ENCODE results near the gene ZNF14. TPM values are rescaled to one million over a fixed set of nuclear protein-coding genes. Genes with fewer than 3 reads are reported as not detected.

ZNF14 gene
- total and polyA plus RNA-seq, 2 of the 13 experiments (the other 11 are each of a cell fraction or from before 2014, with no cell fraction given), result 1.9 to 6.2 TPM

DNA sequence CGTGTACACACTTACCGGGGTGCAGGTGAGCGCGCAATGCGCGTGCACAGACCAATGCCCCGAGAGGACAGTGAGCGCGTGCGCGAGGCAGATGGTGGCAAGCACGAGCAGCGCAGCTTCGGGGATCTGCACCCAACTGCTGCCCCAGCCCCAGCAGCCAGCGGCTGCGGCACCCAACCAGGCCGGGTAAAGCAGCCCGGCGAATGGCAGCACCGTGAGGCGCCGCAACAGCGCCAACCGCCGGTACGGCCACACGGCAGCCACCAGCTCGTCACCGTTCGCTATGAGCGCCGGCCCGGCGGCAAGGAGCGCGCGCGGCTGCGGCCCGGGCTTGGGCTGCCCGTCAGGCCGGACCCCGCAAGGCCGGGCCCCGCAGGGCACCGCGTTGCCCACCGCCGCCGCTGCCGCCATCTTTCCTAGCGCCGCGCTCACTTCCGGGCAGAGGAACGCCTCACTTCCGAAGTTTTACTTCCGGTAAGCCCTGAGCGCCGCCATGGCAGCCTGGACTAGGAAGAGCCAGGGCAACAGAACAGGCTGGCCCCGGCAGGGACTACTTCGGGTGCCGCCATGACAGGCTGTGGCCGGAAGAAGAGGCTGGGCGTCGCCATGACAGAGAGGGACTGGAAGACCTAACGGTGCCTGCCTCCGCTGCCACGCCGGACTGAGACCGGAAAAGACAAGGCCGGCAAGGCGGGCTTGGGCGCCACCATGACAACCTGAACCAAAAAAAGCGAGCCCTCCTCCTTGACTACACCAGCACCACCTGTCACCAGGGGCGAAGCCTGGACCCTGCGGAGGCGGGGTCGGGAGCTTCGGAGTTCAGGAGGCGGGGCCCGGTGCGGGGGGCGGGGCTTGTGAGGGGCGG is 69.4 kb downstream of the ZNF14 start, which contains the start of gene ATP13A1 (continued):
- TF ChIP-seq, protein P1, sequence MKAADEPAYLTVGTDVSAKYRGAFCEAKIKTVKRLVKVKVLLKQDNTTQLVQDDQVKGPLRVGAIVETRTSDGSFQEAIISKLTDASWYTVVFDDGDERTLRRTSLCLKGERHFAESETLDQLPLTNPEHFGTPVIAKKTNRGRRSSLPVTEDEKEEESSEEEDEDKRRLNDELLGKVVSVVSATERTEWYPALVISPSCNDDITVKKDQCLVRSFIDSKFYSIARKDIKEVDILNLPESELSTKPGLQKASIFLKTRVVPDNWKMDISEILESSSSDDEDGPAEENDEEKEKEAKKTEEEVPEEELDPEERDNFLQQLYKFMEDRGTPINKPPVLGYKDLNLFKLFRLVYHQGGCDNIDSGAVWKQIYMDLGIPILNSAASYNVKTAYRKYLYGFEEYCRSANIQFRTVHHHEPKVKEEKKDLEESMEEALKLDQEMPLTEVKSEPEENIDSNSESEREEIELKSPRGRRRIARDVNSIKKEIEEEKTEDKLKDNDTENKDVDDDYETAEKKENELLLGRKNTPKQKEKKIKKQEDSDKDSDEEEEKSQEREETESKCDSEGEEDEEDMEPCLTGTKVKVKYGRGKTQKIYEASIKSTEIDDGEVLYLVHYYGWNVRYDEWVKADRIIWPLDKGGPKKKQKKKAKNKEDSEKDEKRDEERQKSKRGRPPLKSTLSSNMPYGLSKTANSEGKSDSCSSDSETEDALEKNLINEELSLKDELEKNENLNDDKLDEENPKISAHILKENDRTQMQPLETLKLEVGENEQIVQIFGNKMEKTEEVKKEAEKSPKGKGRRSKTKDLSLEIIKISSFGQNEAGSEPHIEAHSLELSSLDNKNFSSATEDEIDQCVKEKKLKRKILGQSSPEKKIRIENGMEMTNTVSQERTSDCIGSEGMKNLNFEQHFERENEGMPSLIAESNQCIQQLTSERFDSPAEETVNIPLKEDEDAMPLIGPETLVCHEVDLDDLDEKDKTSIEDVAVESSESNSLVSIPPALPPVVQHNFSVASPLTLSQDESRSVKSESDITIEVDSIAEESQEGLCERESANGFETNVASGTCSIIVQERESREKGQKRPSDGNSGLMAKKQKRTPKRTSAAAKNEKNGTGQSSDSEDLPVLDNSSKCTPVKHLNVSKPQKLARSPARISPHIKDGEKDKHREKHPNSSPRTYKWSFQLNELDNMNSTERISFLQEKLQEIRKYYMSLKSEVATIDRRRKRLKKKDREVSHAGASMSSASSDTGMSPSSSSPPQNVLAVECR (CRISPR knock-in tag; IDR thresholded peaks at IDR 0.05; ENCODE audit: borderline replicate concordance), result peak; percentile 78; the same call in 1 of the 2 replicates
- no peak for TF ChIP-seq ZBTB42 (CRISPR knock-in tag; IDR thresholded peaks at IDR 0.05)
- 0 out of 2 replicates have a peak, but pooled peaks have one; percentile 18 for TF ChIP-seq ZNF572 (CRISPR knock-in tag; IDR thresholded peaks at IDR 0.05)
- no peak for TF ChIP-seq RARG (CRISPR knock-in tag; IDR thresholded peaks at IDR 0.05; ENCODE audit: low read depth)
- TF ChIP-seq TMF1 (CRISPR knock-in tag; IDR thresholded peaks at IDR 0.05; ENCODE audit: low read depth), result peak; percentile 93
- TF ChIP-seq ZNF317 (CRISPR knock-in tag; IDR thresholded peaks at IDR 0.05), result peak; percentile 28; the same call in 1 of the 2 replicates
- peak; percentile 81 for TF ChIP-seq MYC (CRISPR knock-in tag; IDR thresholded peaks at IDR 0.05; ENCODE audit: borderline replicate concordance)
- TF ChIP-seq DMAP1 (CRISPR knock-in tag; IDR thresholded peaks at IDR 0.05), result peak; percentile 76
- peak; percentile 73 to 84 for TF ChIP-seq POLR2A (IDR thresholded peaks at IDR 0.05; ENCODE audit: insufficient read depth in 1 of 2, low read depth in 2 of 2, low read length in 2 of 2)
- 0 out of 2 replicates have a peak, but pooled peaks have one; percentile 46 for TF ChIP-seq ZNF780A (CRISPR knock-in tag; IDR thresholded peaks at IDR 0.05)
- no peak for TF ChIP-seq HNRNPK (IDR thresholded peaks at IDR 0.05; ENCODE audit: low read depth, low read length, poor library complexity, severe bottlenecking)
- TF ChIP-seq TOPORS (CRISPR knock-in tag; IDR thresholded peaks at IDR 0.05), result peak; percentile 90; the same call in 1 of the 2 replicates
- peak; percentile 58; the same call in 1 of the 2 replicates for TF ChIP-seq ELF3 (CRISPR knock-in tag; IDR thresholded peaks at IDR 0.05)
- no peak for TF ChIP-seq EEA1 (CRISPR knock-in tag; IDR thresholded peaks at IDR 0.05; ENCODE audit: borderline replicate concordance)
- TF ChIP-seq ZNF879 (CRISPR knock-in tag; IDR thresholded peaks at IDR 0.05), result no peak
- TF ChIP-seq, protein P2, sequence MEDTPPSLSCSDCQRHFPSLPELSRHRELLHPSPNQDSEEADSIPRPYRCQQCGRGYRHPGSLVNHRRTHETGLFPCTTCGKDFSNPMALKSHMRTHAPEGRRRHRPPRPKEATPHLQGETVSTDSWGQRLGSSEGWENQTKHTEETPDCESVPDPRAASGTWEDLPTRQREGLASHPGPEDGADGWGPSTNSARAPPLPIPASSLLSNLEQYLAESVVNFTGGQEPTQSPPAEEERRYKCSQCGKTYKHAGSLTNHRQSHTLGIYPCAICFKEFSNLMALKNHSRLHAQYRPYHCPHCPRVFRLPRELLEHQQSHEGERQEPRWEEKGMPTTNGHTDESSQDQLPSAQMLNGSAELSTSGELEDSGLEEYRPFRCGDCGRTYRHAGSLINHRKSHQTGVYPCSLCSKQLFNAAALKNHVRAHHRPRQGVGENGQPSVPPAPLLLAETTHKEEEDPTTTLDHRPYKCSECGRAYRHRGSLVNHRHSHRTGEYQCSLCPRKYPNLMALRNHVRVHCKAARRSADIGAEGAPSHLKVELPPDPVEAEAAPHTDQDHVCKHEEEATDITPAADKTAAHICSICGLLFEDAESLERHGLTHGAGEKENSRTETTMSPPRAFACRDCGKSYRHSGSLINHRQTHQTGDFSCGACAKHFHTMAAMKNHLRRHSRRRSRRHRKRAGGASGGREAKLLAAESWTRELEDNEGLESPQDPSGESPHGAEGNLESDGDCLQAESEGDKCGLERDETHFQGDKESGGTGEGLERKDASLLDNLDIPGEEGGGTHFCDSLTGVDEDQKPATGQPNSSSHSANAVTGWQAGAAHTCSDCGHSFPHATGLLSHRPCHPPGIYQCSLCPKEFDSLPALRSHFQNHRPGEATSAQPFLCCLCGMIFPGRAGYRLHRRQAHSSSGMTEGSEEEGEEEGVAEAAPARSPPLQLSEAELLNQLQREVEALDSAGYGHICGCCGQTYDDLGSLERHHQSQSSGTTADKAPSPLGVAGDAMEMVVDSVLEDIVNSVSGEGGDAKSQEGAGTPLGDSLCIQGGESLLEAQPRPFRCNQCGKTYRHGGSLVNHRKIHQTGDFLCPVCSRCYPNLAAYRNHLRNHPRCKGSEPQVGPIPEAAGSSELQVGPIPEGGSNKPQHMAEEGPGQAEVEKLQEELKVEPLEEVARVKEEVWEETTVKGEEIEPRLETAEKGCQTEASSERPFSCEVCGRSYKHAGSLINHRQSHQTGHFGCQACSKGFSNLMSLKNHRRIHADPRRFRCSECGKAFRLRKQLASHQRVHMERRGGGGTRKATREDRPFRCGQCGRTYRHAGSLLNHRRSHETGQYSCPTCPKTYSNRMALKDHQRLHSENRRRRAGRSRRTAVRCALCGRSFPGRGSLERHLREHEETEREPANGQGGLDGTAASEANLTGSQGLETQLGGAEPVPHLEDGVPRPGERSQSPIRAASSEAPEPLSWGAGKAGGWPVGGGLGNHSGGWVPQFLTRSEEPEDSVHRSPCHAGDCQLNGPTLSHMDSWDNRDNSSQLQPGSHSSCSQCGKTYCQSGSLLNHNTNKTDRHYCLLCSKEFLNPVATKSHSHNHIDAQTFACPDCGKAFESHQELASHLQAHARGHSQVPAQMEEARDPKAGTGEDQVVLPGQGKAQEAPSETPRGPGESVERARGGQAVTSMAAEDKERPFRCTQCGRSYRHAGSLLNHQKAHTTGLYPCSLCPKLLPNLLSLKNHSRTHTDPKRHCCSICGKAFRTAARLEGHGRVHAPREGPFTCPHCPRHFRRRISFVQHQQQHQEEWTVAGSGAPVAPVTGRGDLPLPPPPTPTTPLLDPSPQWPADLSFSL (CRISPR knock-in tag; IDR thresholded peaks at IDR 0.05), result no peak
- no peak for TF ChIP-seq PPARG (CRISPR knock-in tag; conservative IDR thresholded peaks at IDR 0.05)
- no peak for TF ChIP-seq PHF21A (CRISPR knock-in tag; IDR thresholded peaks at IDR 0.05)
- TF ChIP-seq ZNF143 (CRISPR knock-in tag; IDR thresholded peaks at IDR 0.05), result peak; percentile 63; the same call in 1 of the 2 replicates
- TF ChIP-seq ZNF788 (CRISPR knock-in tag; IDR thresholded peaks at IDR 0.05; ENCODE audit: borderline replicate concordance), result peak; percentile 65; the same call in 1 of the 2 replicates
